ENCODE data around the gene COQ2. TPM values are rescaled to one million over a fixed set of nuclear protein-coding genes. Genes with fewer than 3 reads are reported as not detected.
"Not testable (repeated sequence)": the region's sequence is repeated elsewhere in the genome, so short reads cannot be mapped to it uniquely, and the experiment has no call there.

COQ2 gene
- total RNA-seq, 4 donors from 2014 or later: 3.2 to 22.6 (median 9.5) TPM

GRCh38 chr4:83282049-83282535, 2.5 kb downstream of the COQ2 start:
- no peaks in the 10 kb centered on the region for H3K4me1 ChIP-seq
- peak in 1 of 2 donors; percentile 43 for DNase-seq
- no peaks in the 10 kb centered on the region for H3K9me3 ChIP-seq
- intact Hi-C loops (cut with DNase I; ENCODE audit: low total_unique reads): loop anchor here (10.0 kb wide), 1 partner anchor 207 kb away; no protein-coding TSS in a partner anchor
- H3K27ac ChIP-seq: no peak overlapping the region
- H3K36me3 ChIP-seq: no peaks in the 10 kb centered on the region
- H3K27me3 ChIP-seq: no peaks in the 10 kb centered on the region
- TF ChIP-seq POLR2A (IDR thresholded peaks at IDR 0.05): no peak
- TF ChIP-seq, protein P1, sequence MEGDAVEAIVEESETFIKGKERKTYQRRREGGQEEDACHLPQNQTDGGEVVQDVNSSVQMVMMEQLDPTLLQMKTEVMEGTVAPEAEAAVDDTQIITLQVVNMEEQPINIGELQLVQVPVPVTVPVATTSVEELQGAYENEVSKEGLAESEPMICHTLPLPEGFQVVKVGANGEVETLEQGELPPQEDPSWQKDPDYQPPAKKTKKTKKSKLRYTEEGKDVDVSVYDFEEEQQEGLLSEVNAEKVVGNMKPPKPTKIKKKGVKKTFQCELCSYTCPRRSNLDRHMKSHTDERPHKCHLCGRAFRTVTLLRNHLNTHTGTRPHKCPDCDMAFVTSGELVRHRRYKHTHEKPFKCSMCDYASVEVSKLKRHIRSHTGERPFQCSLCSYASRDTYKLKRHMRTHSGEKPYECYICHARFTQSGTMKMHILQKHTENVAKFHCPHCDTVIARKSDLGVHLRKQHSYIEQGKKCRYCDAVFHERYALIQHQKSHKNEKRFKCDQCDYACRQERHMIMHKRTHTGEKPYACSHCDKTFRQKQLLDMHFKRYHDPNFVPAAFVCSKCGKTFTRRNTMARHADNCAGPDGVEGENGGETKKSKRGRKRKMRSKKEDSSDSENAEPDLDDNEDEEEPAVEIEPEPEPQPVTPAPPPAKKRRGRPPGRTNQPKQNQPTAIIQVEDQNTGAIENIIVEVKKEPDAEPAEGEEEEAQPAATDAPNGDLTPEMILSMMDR (IDR thresholded peaks at IDR 0.05): peak; percentile 62 to 67 (median 62)
- no peak overlapping the region for H3K4me3 ChIP-seq

DNA sequence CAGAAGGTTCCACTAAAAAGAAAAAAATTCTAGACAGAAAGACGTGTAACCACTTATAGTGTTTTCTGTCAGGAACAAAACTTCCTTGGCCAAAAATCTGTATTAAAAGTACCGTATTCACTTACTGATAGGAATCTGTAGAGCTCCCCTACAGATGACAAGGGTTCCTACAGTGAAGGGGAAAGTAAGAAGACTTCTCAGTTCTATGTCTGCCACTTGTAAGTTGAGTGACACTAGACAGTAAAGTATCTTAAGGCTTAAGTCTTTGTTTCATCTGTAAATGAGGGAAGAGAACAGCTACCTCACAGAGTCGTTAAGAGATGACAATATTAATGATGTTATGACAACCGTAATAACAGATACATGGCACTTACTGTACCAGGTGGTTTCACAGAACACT, 3.3 kb downstream of the COQ2 start:
- Histone ChIP-seq H3K4me1 (no peaks in the 10 kb centered on the region), H3K27ac (no peak overlapping the region), H3K36me3 (no peaks in the 10 kb centered on the region), H3K9me3 (no peaks in the 10 kb centered on the region), H3K4me3 (no peak overlapping the region), H3K27me3 (no peaks in the 10 kb centered on the region)
- TF ChIP-seq, protein P1 (IDR thresholded peaks at IDR 0.05): no peak
- TF ChIP-seq POLR2A (IDR thresholded peaks at IDR 0.05): no peak
- intact Hi-C loops (cut with DNase I; ENCODE audit: low total_unique reads): loop anchor here (10.0 kb wide), 1 partner anchor 207 kb away; no protein-coding TSS in a partner anchor
- no peak for DNase-seq

- intact Hi-C loops (cut with DNase I; ENCODE audit: low total_unique reads): no loop called here
- Histone ChIP-seq H3K36me3 (no peaks in the 10 kb centered on the region), H3K4me3 (no peak overlapping the region), H3K9me3 (no peaks in the 10 kb centered on the region), H3K27me3 (no peaks in the 10 kb centered on the region), H3K27ac (no peak overlapping the region), H3K4me1 (no peaks in the 10 kb centered on the region)
- TF ChIP-seq, protein P1 (IDR thresholded peaks at IDR 0.05): no peak
- no peak for DNase-seq
Measured at GRCh38 chr4:83276299-83277040, 8.1 kb downstream of the COQ2 start.

- intact Hi-C loops (cut with DNase I; ENCODE audit: low total_unique reads): not testable (repeated sequence)
Measured at GRCh38 chr4:83273926-83274325, 10.7 kb downstream of the COQ2 start.

DNA sequence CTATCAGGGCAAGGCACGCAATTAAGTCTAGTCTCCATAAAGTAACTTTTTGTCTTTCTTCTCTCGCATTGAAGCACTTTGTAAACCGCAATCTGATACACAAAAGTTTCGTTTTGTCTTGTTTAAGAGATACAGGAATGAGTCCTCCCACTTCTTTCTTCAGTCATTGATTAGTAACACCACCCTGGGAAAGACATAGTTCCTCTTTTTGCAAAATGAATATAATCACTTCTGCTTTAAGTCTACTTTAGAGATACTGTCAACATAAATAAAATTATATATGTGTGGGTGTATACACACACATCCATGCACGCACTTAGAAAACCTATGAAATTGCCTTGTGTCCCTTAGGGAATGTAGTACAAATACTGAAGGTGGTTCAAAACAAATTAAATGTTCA, 11.7 kb downstream of the COQ2 start:
- Histone ChIP-seq H3K27me3 (no peaks in the 10 kb centered on the region), H3K36me3 (no peaks in the 10 kb centered on the region), H3K9me3 (no peaks in the 10 kb centered on the region), H3K4me1 (no peaks in the 10 kb centered on the region), H3K4me3 (no peak overlapping the region), H3K27ac (no peak overlapping the region)
- no peak for DNase-seq
- intact Hi-C loops (cut with DNase I; ENCODE audit: low total_unique reads): no loop called here
- no peak for TF ChIP-seq POLR2A (IDR thresholded peaks at IDR 0.05)

More at GRCh38 chr4:83273926-83274325, 10.7 kb downstream of the COQ2 start:
- not testable (repeated sequence) for DNase-seq, H3K9me3 ChIP-seq, H3K36me3 ChIP-seq, H3K4me1 ChIP-seq, H3K27ac ChIP-seq, H3K4me3 ChIP-seq, H3K27me3 ChIP-seq

GRCh38 chr4:83269256-83269655, 15.3 kb downstream of the COQ2 start:
- H3K27ac ChIP-seq: no peak overlapping the region
- TF ChIP-seq POLR2A (IDR thresholded peaks at IDR 0.05): no peak
- TF ChIP-seq, protein P1 (IDR thresholded peaks at IDR 0.05): no peak
- no peak for DNase-seq
- H3K27me3 ChIP-seq: no peaks in the 10 kb centered on the region
- H3K4me3 ChIP-seq: no peak overlapping the region
- H3K36me3 ChIP-seq: no peaks in the 10 kb centered on the region
- intact Hi-C loops (cut with DNase I; ENCODE audit: low total_unique reads): no loop called here
- no peaks in the 10 kb centered on the region for H3K9me3 ChIP-seq
- H3K4me1 ChIP-seq: no peaks in the 10 kb centered on the region
